Thyroid gland (tissue), 4 donors: Measurements from ENCODE around the gene NPY. TPM values are rescaled to one million over a fixed set of nuclear protein-coding genes. Genes with fewer than 3 reads are reported as not detected.
A peak's percentile ranks its signal among the peaks of the same experiment; 100 is the strongest.

Experiments used
- DNase-seq, 2 donors: peaks; one replicate each; pipeline ENCODE4 v3.0.0-alpha.2; 2019
- H3K27ac ChIP-seq, 3 donors: fragments of 200-600 bp; sonication (generic); 1 replicate in 2 of 3; 2 replicates in 1 of 3; pipeline ENCODE4 v1.5.1; 2016 to 2019; ENCODE audit warnings: mild to moderate bottlenecking in 1 of 3, moderate library complexity in 1 of 3
- H3K27me3 ChIP-seq: fragments of 200-600 bp; sonication (generic); one replicate; pipeline ENCODE4 v1.5.1; 2019
- H3K36me3 ChIP-seq, 2 donors: fragments of 200-600 bp; sonication (generic); one replicate each; pipeline ENCODE4 v1.5.1; 2016 to 2019
- H3K4me1 ChIP-seq, 2 donors: fragments of 200-600 bp; sonication (generic); one replicate each; pipeline ENCODE4 v1.5.1; 2017 to 2019
- H3K4me3 ChIP-seq, 3 donors: fragments of 200-600 bp; sonication (generic); replicated peaks in 1 of 3; 1 replicate in 2 of 3; 2 replicates in 1 of 3; pipeline ENCODE4 v1.5.1; 2016; ENCODE audit warnings: mild to moderate bottlenecking in 1 of 3
- H3K9me3 ChIP-seq: fragments of 200-600 bp; sonication (generic); one replicate; pipeline ENCODE4 v1.5.1; 2017
- CTCF ChIP-seq, 6 experiments: fragments of 200-600 bp in 3 of 6; fragments of 450-650 bp in 3 of 6; sonication (generic) in 3 of 6; IDR thresholded peaks; one replicate each; pipeline ENCODE4 v1.5.1; 2016 to 2019; ENCODE audit warnings: antibody characterized with exemption in 6 of 6, mild to moderate bottlenecking in 2 of 6, inconsistent platforms in 1 of 6, moderate library complexity in 1 of 6
- POLR2A ChIP-seq, 2 donors: fragments of 450-650 bp; IDR thresholded peaks; one replicate each; pipeline ENCODE4 v1.6.1; 2017; ENCODE audit warnings: antibody characterized with exemption in 2 of 2, mild to moderate bottlenecking in 2 of 2, moderate library complexity in 1 of 2
- WGBS, 2 donors: methylation state at CpG; one replicate each; pipeline ENCODE4 v1.1.5; 2017; 5-methylcytosine and 5-hydroxymethylcytosine counted together
- intact Hi-C: fragments of 100-400 bp; cut with DNase I; formaldehyde crosslinking; loops from one replicate; pipeline ENCODE4 v1.15.1; 2023
- total RNA-seq, 4 donors: library from RNA; depleted of rRNA; stranded (reverse); fragments of >200 nt; gene quantifications; one replicate each; pipeline ENCODE4 v1.2.3, GENCODE V29; 2016

NPY gene
- total RNA-seq, 4 donors from 2014 or later = 13.0 TPM; not detected in 3

DNA sequence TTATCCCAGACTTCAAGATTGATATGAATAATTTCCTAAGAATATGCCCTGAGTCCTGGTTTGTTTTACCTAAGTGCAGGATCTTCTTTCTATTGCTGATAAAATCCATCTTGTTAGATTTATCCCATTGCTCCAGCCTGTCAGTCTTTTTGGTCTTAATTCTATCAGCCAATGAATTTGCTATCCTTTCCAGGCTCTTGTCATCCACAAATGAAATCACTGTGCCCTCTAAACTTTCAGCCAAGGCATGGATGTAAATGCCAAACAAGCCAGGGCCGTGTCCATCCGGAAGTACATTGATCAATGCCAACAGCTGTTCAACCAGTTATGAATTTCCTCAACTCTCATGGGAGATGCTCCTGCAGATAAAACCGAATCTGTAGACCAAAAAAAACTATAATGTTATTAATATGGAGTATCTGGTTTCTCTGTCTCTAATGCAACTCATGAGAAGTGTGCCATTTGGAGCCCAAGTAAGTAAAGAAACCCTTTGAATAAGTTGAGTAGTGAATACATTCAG lies 40.0 kb downstream of the NPY start:
- Histone ChIP-seq H3K4me3 (no peak overlapping the region), H3K4me1 (peaks cover 3 to 7% of the 10 kb centered on the region in 2 donors), H3K27me3 (no peaks in the 10 kb centered on the region), H3K27ac (no peak overlapping the region), H3K36me3 (no peaks in the 10 kb centered on the region), H3K9me3 (no peaks in the 10 kb centered on the region)
- DNase-seq = no peak
- WGBS, 2 donors = 60 to 81% methylated on average over 3 of the region's 3 CpGs
- intact Hi-C loops = no loop called here
- TF ChIP-seq CTCF (IDR thresholded peaks at IDR 0.05) (no peak), POLR2A (IDR thresholded peaks at IDR 0.05) (no peak)

DNA sequence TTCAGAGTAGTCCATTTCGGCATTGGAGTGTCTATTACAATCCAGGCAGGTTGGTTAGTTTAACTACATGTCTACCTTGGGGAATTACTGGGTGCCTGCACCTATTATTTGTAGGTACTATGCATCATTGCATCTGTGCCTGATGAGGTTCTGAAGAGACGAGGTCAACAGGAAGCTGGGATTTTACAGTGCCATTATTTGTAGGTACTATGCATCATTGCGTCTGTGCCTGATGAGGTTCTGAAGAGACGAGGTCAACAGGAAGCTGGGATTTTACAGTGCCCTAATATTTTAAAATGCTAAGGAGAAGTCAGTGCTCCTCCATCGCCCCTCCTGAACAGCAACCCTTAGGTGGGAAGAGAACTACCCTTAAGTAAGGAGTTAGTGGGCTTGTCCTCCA lies 41.7 kb downstream of the NPY start:
- Histone ChIP-seq H3K36me3 (no peaks in the 10 kb centered on the region), H3K9me3 (no peaks in the 10 kb centered on the region), H3K27me3 (no peaks in the 10 kb centered on the region), H3K4me1 (peaks cover 3 to 7% of the 10 kb centered on the region in 2 donors), H3K27ac (no peak overlapping the region), H3K4me3 (no peak overlapping the region)
- intact Hi-C loops = no loop called here
- WGBS, 2 donors = 88 to 94% methylated on average over 5 of the region's 5 CpGs
- no peak for DNase-seq
- no peak for TF ChIP-seq CTCF (IDR thresholded peaks at IDR 0.05)
- no peak for TF ChIP-seq POLR2A (IDR thresholded peaks at IDR 0.05)

DNA sequence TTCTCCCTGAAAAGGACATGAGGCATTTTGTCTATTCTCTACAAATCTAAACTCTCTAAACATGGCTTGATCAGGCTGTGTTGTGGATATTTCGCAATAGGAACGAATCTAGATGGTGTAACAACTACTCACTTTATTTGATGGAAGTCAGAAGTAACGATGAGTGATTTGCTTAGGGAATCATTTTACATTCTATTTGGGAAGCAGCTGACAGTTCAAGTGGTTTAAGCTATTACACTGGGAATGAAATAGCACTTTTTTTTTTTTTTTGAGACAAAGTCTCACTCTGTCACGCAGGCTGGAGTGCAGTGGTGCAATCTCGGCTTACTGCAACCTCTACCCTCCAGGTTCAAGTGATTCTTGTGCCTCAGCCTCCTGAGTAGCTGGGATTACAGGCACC lies 44.1 kb downstream of the NPY start:
- H3K4me1 ChIP-seq = peaks cover 3 to 7% of the 10 kb centered on the region in 2 donors
- H3K36me3 ChIP-seq = no peaks in the 10 kb centered on the region
- DNase-seq = peak; percentile 43 to 47
- peak overlapping the region; percentile 31 to 66 (median 36) for H3K27ac ChIP-seq
- WGBS, 2 donors = 15 to 27% methylated on average over 5 of the region's 5 CpGs
- H3K4me3 ChIP-seq = no peak overlapping the region
- H3K9me3 ChIP-seq = no peaks in the 10 kb centered on the region
- intact Hi-C loops = no loop called here
- no peaks in the 10 kb centered on the region for H3K27me3 ChIP-seq
- TF ChIP-seq POLR2A (IDR thresholded peaks at IDR 0.05) = no peak
- no peak for TF ChIP-seq CTCF (IDR thresholded peaks at IDR 0.05)

DNA sequence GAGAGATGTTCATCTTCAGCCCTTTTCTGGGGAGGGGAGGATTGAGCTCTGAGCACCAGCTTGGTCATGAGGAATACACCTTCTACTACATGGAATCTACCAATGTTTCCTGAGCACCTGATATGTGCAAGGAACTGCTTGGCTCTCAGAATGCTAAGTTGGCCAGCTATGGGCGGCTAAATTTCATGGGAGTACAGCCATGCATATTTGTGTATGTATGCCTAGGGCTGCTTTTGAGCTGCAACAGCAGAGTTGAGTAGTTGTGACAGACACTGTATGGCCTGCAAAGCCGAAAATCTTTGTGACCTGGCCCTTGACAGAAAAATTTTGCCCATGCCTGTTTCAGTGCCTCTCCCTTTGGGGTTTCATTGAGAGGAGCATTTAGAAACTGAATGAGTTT lies 44.9 kb downstream of the NPY start:
- no peaks in the 10 kb centered on the region for H3K9me3 ChIP-seq
- H3K27me3 ChIP-seq = no peaks in the 10 kb centered on the region
- intact Hi-C loops = no loop called here
- WGBS, 2 donors = 61 to 83% methylated on average over 2 of the region's 2 CpGs
- TF ChIP-seq POLR2A (IDR thresholded peaks at IDR 0.05) = no peak
- TF ChIP-seq CTCF (IDR thresholded peaks at IDR 0.05) = no peak
- peaks cover 3 to 7% of the 10 kb centered on the region in 2 donors for H3K4me1 ChIP-seq
- no peak overlapping the region for H3K4me3 ChIP-seq
- no peaks in the 10 kb centered on the region for H3K36me3 ChIP-seq
- no peak for DNase-seq
- no peak overlapping the region for H3K27ac ChIP-seq

GRCh38 chr7:24334012-24334411 lies 50.0 kb downstream of the NPY start:
- Histone ChIP-seq H3K36me3 (no peaks in the 10 kb centered on the region), H3K9me3 (no peaks in the 10 kb centered on the region), H3K27ac (no peak overlapping the region), H3K4me3 (no peak overlapping the region), H3K27me3 (no peaks in the 10 kb centered on the region), H3K4me1 (no peaks in the 10 kb centered on the region)
- 60 to 79% methylated on average over 2 of the region's 2 CpGs for WGBS, 2 donors
- intact Hi-C loops = no loop called here
- DNase-seq = no peak
- no peak for TF ChIP-seq POLR2A (IDR thresholded peaks at IDR 0.05)
- no peak for TF ChIP-seq CTCF (IDR thresholded peaks at IDR 0.05)
